ENCODE measurements around the gene ZBTB7C. TPM values are rescaled to one million over a fixed set of nuclear protein-coding genes. Genes with fewer than 3 reads are reported as not detected.

The ZBTB7C gene
- total RNA-seq, 6 experiments from 2014 or later: not detected

GRCh38 chr18:48183613-48184012, 225.6 kb downstream of the ZBTB7C start:
- H3K27me3 Mint-ChIP-seq (ENCODE audit: insufficient read depth): peaks cover 52% of the 10 kb centered on the region
- H3K36me3 Mint-ChIP-seq (ENCODE audit: low read depth): no peaks in the 10 kb centered on the region
- DNase-seq: no peak
- H3K4me1 Mint-ChIP-seq (ENCODE audit: low read depth): no peaks in the 10 kb centered on the region
- H3K9me3 Mint-ChIP-seq: no peaks in the 10 kb centered on the region
- no peak overlapping the region for H3K4me3 Mint-ChIP-seq
- H3K27ac Mint-ChIP-seq: no peak overlapping the region
- TF ChIP-seq CTCF (IDR thresholded peaks at IDR 0.05): no peak

GRCh38 chr18:48182779-48183178, 226.4 kb downstream of the ZBTB7C start:
- Mint-ChIP-seq H3K27ac (no peak overlapping the region), H3K9me3 (no peaks in the 10 kb centered on the region), H3K4me3 (no peak overlapping the region), H3K36me3 (ENCODE audit: low read depth) (no peaks in the 10 kb centered on the region), H3K4me1 (ENCODE audit: low read depth) (no peaks in the 10 kb centered on the region), H3K27me3 (ENCODE audit: insufficient read depth) (peaks cover 48% of the 10 kb centered on the region)
- DNase-seq: no peak
- no peak for TF ChIP-seq CTCF (IDR thresholded peaks at IDR 0.05)

- no peak for TF ChIP-seq CTCF (IDR thresholded peaks at IDR 0.05)
- Mint-ChIP-seq H3K9me3 (no peaks in the 10 kb centered on the region), H3K36me3 (ENCODE audit: low read depth) (no peaks in the 10 kb centered on the region), H3K27ac (no peak overlapping the region), H3K4me3 (no peak overlapping the region), H3K4me1 (ENCODE audit: low read depth) (no peaks in the 10 kb centered on the region), H3K27me3 (ENCODE audit: insufficient read depth) (peaks cover 45% of the 10 kb centered on the region)
- no peak for DNase-seq
These were observed 227.3 kb downstream of the ZBTB7C start for GRCh38 chr18:48181857-48182256.

- Mint-ChIP-seq H3K27me3 (ENCODE audit: insufficient read depth) (peaks cover 42% of the 10 kb centered on the region), H3K27ac (no peak overlapping the region), H3K4me1 (ENCODE audit: low read depth) (no peaks in the 10 kb centered on the region), H3K36me3 (ENCODE audit: low read depth) (no peaks in the 10 kb centered on the region), H3K4me3 (no peak overlapping the region), H3K9me3 (no peaks in the 10 kb centered on the region)
- TF ChIP-seq CTCF (IDR thresholded peaks at IDR 0.05): no peak
- DNase-seq: no peak
These were observed 227.9 kb downstream of the ZBTB7C start for GRCh38 chr18:48181087-48181823.

GRCh38 chr18:48179666-48180065, 229.5 kb downstream of the ZBTB7C start:
- no peaks in the 10 kb centered on the region for H3K36me3 Mint-ChIP-seq (ENCODE audit: low read depth)
- DNase-seq: no peak
- no peak overlapping the region for H3K27ac Mint-ChIP-seq
- H3K9me3 Mint-ChIP-seq: no peaks in the 10 kb centered on the region
- no peak overlapping the region for H3K4me3 Mint-ChIP-seq
- no peaks in the 10 kb centered on the region for H3K4me1 Mint-ChIP-seq (ENCODE audit: low read depth)
- TF ChIP-seq CTCF (IDR thresholded peaks at IDR 0.05): no peak
- peaks cover 37% of the 10 kb centered on the region for H3K27me3 Mint-ChIP-seq (ENCODE audit: insufficient read depth)

Measured in HFFc6 (cell line).